WTC11 (cell line): ENCODE results near the gene HTR4.

Experiments
- ARID4B ChIP-seq: sonication (generic); formaldehyde crosslinking; IDR thresholded peaks from 2 replicates; pipeline ENCODE4 v1.8.0; 2023; ENCODE audit warnings: missing genetic modification reagents, mild to moderate bottlenecking, borderline replicate concordance
- CTCF ChIP-seq: fragments of 200-600 bp; IDR thresholded peaks from 2 replicates; pipeline ENCODE4 v1.8.0; 2022; ENCODE audit warnings: antibody characterized with exemption
- NFYB ChIP-seq: sonication (generic); formaldehyde crosslinking; conservative IDR thresholded peaks from 2 replicates; pipeline ENCODE4 v1.8.0; 2022; ENCODE audit warnings: low read depth, missing genetic modification reagents
- ZNF121 ChIP-seq: sonication (generic); formaldehyde crosslinking; IDR thresholded peaks from 2 replicates; pipeline ENCODE4 v1.8.0; 2023; ENCODE audit warnings: missing genetic modification reagents

- TF ChIP-seq NFYB (CRISPR knock-in tag) (no peak), CTCF (no peak), ZNF121 (no peak), ARID4B (CRISPR knock-in tag) (no peak)
These were observed 207.7 kb downstream of the HTR4 start for GRCh38 chr5:148446611-148447010.
